Activated CD4-positive, alpha-beta memory T cell treated with anti-CD3 and anti-CD28 coated beads for 36 hours (primary cell): ENCODE results near the gene MDK. TPM values are rescaled to one million over a fixed set of nuclear protein-coding genes. Genes with fewer than 3 reads are reported as not detected.
"Not testable (repeated sequence)": the region's sequence is repeated elsewhere in the genome, so short reads cannot be mapped to it uniquely, and the experiment has no call there.

Experiments used
- CTCF ChIA-PET: fragments of 350-600 bp; sonication (Branson Sonifier 250); formaldehyde crosslinking; loops from one replicate; lab custom pipeline; 2021; ENCODE audit warnings: antibody characterized with exemption, inconsistent platforms; lab: Charles Lee
- POLR2A ChIA-PET: fragments of 350-600 bp; sonication (Branson Sonifier 250); formaldehyde crosslinking; loops from one replicate; lab custom pipeline; 2021; ENCODE audit warnings: antibody characterized with exemption; lab: Charles Lee
- DNase-seq: peaks from one replicate; pipeline ENCODE4 v3.0.0-alpha.2; 2020
- H3K27ac Mint-ChIP-seq: one replicate; pipeline ENCODE4 v1.8.0; 2021; ENCODE audit warnings: mixed read lengths
- H3K27me3 Mint-ChIP-seq: one replicate; pipeline ENCODE4 v1.8.0; 2021; ENCODE audit warnings: mixed read lengths
- H3K36me3 Mint-ChIP-seq: one replicate; pipeline ENCODE4 v1.8.0; 2021; ENCODE audit warnings: mixed read lengths
- H3K4me1 Mint-ChIP-seq: one replicate; pipeline ENCODE4 v1.8.0; 2021; ENCODE audit warnings: low read depth, mixed read lengths
- H3K4me3 Mint-ChIP-seq: one replicate; pipeline ENCODE4 v1.8.0; 2021; ENCODE audit warnings: mild to moderate bottlenecking, mixed read lengths
- H3K9me3 Mint-ChIP-seq: one replicate; pipeline ENCODE4 v1.8.0; 2021; ENCODE audit warnings: mixed read lengths
- intact Hi-C: fragments of 100-400 bp; cut with micrococcal nuclease; formaldehyde crosslinking; loops from one replicate; pipeline ENCODE4 v1.15.1; 2023
- total RNA-seq, 2 experiments: library from RNA; stranded (reverse); gene quantifications; one replicate each; pipeline ENCODE4 v1.2.3, GENCODE V29; 2021

MDK gene
- total RNA-seq, 2 experiments from 2014 or later, result 5.9 to 7.0 TPM

DNA sequence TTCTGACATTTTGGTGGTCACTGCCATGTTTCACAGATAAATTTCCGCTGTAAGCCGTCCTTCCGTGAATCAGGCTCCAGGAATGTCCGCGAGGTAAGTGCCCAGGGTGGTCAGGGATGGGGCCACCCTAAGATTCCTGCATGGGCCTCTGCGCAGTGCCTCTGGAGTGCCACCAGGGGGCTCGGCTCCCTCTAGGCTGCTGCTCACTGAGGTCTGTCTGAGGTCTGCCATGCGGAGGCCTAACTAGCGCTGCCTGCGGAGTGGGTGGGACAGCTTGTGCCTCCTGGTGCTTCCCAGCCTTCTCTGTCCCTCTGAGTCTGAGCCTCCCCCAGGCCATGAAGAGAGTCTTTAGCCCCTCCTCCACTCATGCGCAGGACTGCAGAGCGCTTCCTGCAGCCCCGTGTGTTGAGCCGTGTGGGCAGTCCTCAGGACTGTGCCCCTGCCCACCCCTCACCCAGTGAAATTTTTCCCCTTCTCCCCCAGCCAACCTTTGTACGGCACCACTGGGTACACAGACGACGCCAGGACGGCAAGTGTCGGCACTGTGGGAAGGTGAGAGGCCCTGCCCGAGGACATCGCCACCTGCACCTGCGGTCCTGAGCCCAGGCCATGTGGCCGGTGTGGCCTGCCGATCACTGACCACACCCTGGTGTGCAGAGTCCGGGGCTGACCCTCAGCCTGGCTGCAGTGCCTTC lies 11.9 kb upstream of the MDK start:
- H3K27ac Mint-ChIP-seq, result no peak overlapping the region
- H3K27me3 Mint-ChIP-seq, result no peaks in the 10 kb centered on the region
- no peaks in the 10 kb centered on the region for H3K9me3 Mint-ChIP-seq
- H3K36me3 Mint-ChIP-seq, result peaks cover 17% of the 10 kb centered on the region
- POLR2A ChIA-PET, result no interaction called here
- CTCF ChIA-PET, result interaction anchor here (0.6 to 17.2 kb wide), 10 partner anchors 9 to 178 kb away, joined by 3 to 346 read pairs (median 4); partner anchors contain the start of gene DGKZ
- peak; percentile 68 for DNase-seq
- intact Hi-C loops, result loop anchor here (5.0 kb wide), 1 partner anchor 168 kb away; no protein-coding TSS in a partner anchor
- H3K4me3 Mint-ChIP-seq, result no peak overlapping the region
- peaks cover 23% of the 10 kb centered on the region for H3K4me1 Mint-ChIP-seq

DNA sequence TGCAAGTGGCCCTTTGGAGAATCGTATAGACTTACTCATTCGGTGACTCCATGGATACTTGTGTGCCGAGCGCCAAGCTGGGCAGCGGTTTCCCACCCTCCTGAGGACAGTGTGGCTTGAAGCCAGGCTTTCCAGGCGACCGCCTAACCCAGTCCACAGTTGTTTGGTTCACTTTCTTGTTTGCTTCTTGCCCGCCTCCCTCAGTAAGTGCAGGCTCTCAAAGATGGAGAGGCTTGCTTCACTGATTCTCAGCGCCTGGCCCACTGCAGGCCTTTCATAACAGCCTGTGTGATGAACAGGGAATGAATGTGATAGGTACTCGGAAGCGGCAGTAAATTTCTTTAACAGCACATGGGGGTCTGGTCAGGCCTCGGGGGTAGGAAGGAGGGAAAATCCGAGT lies 11.2 kb upstream of the MDK start:
- DNase-seq, result no peak
- ChIA-PET POLR2A (no interaction called here), CTCF (interaction anchor here (0.6 to 17.2 kb wide), 5 partner anchors 8 to 179 kb away, joined by 3 to 346 read pairs (median 4); partner anchors contain the start of gene DGKZ)
- H3K27ac Mint-ChIP-seq, result no peak overlapping the region
- H3K27me3 Mint-ChIP-seq, result no peaks in the 10 kb centered on the region
- intact Hi-C loops, result no loop called here
- peaks cover 17% of the 10 kb centered on the region for H3K4me1 Mint-ChIP-seq
- H3K9me3 Mint-ChIP-seq, result no peaks in the 10 kb centered on the region
- H3K4me3 Mint-ChIP-seq, result no peak overlapping the region
- H3K36me3 Mint-ChIP-seq, result peaks cover 20% of the 10 kb centered on the region

DNA sequence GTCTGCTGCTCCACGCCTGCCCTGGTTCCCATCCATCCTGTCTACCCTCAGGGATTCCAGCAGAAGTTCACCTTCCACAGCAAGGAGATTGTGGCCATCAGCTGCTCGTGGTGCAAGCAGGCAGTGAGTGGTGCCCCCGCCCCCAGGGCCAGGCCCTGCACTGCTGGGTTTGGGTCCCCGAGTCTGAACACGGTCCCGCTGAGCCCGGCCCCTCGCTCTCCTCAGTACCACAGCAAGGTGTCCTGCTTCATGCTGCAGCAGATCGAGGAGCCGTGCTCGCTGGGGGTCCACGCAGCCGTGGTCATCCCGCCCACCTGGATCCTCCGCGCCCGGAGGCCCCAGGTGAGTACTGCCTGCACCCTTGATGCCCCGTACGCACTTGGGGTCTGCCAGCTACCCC lies 10.2 kb upstream of the MDK start:
- H3K4me3 Mint-ChIP-seq, H3K9me3 Mint-ChIP-seq, H3K27me3 Mint-ChIP-seq, H3K4me1 Mint-ChIP-seq, H3K27ac Mint-ChIP-seq, intact Hi-C loops, DNase-seq: not testable (repeated sequence)
- ChIA-PET POLR2A (interaction anchor here (0.6 kb wide), 1 partner anchor 11 kb away, joined by 4 read pairs; no protein-coding TSS in a partner anchor), CTCF (interaction anchor here (1.6 to 17.2 kb wide), 2 partner anchors 12 to 23 kb away, joined by 4 to 346 read pairs; partner anchors contain the start of gene DGKZ)
- H3K36me3 Mint-ChIP-seq, result peaks cover 24% of the 10 kb centered on the region

DNA sequence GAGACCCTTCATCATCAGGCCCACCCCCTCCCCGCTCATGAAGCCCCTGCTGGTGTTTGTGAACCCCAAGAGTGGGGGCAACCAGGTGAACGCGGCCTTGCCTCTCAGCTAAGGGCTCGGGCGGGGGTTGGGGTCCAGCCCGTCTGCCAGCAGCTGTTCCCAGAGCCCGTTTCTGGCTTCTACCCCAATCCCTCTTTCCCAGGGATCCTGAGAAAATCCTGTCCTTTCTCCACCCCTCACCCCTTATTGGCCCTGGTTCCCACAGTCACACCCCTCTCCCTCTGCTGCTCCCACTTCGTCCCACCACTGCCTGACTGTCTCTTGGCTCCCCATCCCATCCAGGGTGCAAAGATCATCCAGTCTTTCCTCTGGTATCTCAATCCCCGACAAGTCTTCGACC lies 9.4 kb upstream of the MDK start:
- CTCF ChIA-PET, result interaction anchor here (1.6 to 17.2 kb wide), 2 partner anchors 11 to 24 kb away, joined by 4 to 346 read pairs; partner anchors contain the start of gene DGKZ
- Mint-ChIP-seq H3K36me3 (peaks cover 32% of the 10 kb centered on the region), H3K27ac (no peak overlapping the region), H3K9me3 (no peaks in the 10 kb centered on the region), H3K27me3 (no peaks in the 10 kb centered on the region), H3K4me1 (peaks cover 4% of the 10 kb centered on the region), H3K4me3 (no peak overlapping the region)
- intact Hi-C loops, result no loop called here
- DNase-seq, result no peak
- POLR2A ChIA-PET, result no interaction called here

DNA sequence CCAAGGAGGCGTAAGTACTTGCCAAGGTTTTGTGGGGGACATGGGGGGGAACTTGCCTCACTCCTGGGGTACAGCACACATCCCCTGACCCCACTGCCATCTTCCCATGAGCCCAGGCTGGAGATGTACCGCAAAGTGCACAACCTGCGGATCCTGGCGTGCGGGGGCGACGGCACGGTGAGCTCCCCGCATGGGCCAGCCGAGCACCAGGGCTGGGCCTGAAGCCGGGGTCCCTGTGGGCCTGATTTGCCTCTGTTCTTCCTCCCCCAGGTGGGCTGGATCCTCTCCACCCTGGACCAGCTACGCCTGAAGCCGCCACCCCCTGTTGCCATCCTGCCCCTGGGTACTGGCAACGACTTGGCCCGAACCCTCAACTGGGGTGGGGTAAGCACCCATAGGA lies 9.0 kb upstream of the MDK start:
- H3K27me3 Mint-ChIP-seq, DNase-seq, H3K9me3 Mint-ChIP-seq, POLR2A ChIA-PET, H3K4me3 Mint-ChIP-seq, H3K4me1 Mint-ChIP-seq, intact Hi-C loops, H3K27ac Mint-ChIP-seq: not testable (repeated sequence)
- CTCF ChIA-PET, result interaction anchor here (1.6 to 17.2 kb wide), 2 partner anchors 11 to 25 kb away, joined by 4 to 346 read pairs; partner anchors contain the start of gene DGKZ
- H3K36me3 Mint-ChIP-seq, result peaks cover 36% of the 10 kb centered on the region

DNA sequence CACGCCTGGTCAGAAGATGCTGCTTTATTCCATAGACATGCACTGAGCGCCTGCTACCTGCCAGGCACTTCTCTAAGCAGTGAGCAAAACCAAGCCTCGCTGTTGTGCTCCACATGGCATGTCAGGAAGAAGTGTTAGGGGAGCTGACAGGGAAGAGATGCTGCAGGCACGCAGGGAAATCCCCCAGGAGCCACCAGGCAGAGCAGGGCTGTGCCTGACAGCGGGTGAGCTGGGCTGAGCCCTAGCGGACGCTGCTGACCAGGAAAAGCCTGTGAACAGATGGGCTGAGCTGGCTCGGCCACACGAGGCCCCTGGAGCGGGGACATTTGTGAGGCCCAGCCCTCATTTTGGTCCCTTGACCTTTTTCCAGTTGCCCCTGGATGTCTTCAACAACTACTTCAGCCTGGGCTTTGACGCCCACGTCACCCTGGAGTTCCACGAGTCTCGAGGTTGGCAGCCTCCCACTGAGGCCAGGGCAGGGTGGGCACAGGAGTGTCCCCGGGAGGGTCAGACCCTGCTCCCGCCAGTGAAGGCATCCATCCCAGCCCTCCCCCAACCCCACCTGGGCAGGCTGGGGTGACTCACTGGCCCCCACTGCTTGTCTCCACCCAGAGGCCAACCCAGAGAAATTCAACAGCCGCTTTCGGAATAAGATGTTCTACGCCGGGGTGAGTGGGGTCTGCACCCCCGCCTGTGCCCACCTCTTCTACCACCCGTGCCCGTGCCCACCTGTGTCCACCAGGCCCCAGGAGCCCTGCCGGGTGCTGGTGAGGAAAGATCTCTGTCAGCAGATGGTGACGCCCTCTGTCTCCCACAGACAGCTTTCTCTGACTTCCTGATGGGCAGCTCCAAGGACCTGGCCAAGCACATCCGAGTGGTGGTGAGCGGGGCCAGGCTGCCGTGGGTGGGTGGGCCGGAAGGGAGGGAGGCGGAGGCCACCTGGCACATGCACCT lies 7.4 kb upstream of the MDK start:
- H3K36me3 Mint-ChIP-seq, result peaks cover 38% of the 10 kb centered on the region
- POLR2A ChIA-PET, result no interaction called here
- no peak overlapping the region for H3K27ac Mint-ChIP-seq
- no peaks in the 10 kb centered on the region for H3K9me3 Mint-ChIP-seq
- no peak overlapping the region for H3K4me3 Mint-ChIP-seq
- no peaks in the 10 kb centered on the region for H3K4me1 Mint-ChIP-seq
- intact Hi-C loops, result no loop called here
- no peak for DNase-seq
- no peaks in the 10 kb centered on the region for H3K27me3 Mint-ChIP-seq
- CTCF ChIA-PET, result interaction anchor here (17.2 kb wide), 1 partner anchor 26 kb away, joined by 346 read pairs; the partner anchor contains the start of gene DGKZ

DNA sequence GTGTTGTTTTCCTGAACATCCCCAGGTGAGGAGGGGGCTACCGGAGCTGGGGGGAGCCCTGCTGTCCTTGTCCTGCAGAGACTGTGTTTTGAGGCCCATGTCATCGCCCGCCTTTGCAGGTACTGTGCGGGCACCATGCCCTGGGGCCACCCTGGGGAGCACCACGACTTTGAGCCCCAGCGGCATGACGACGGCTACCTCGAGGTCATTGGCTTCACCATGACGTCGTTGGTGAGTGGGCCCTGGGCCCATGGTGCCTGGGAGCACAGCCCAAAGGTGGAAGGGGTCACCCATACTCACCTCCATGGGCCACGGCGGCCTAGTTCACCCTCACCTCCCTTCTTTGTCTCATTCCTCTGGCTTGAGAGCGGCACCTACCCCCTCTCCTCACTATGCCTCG lies 6.7 kb upstream of the MDK start:
- intact Hi-C loops, result no loop called here
- Mint-ChIP-seq H3K27ac (no peak overlapping the region), H3K9me3 (no peaks in the 10 kb centered on the region), H3K4me1 (no peaks in the 10 kb centered on the region), H3K4me3 (no peak overlapping the region), H3K36me3 (peaks cover 35% of the 10 kb centered on the region), H3K27me3 (no peaks in the 10 kb centered on the region)
- POLR2A ChIA-PET, result no interaction called here
- DNase-seq, result no peak
- CTCF ChIA-PET, result interaction anchor here (17.2 kb wide), 1 partner anchor 27 kb away, joined by 346 read pairs; the partner anchor contains the start of gene DGKZ

DNA sequence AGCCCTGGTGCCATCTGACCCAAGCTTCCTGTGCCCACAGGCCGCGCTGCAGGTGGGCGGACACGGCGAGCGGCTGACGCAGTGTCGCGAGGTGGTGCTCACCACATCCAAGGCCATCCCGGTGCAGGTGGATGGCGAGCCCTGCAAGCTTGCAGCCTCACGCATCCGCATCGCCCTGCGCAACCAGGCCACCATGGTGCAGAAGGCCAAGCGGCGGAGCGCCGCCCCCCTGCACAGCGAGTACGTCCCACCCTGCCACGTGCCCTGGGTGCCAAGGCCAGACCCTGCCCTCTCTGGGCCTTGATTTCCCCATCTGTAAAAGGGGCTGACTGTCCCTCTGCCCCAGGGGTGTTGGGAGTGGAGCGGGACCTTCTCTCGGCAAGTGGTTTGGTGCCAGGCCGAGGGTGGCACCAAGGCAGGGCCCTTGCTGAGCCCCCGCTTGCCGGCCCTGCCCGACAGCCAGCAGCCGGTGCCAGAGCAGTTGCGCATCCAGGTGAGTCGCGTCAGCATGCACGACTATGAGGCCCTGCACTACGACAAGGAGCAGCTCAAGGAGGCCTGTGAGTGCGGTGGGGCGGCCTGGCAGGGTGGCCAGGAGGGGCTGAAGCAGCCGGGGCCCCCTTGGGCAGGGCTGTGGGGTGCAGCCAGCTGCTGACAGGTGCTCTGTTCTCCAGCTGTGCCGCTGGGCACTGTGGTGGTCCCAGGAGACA lies 5.9 kb upstream of the MDK start:
- Mint-ChIP-seq H3K36me3 (peaks cover 28% of the 10 kb centered on the region), H3K4me1 (peaks cover 2% of the 10 kb centered on the region), H3K27me3 (no peaks in the 10 kb centered on the region), H3K27ac (no peak overlapping the region), H3K9me3 (no peaks in the 10 kb centered on the region), H3K4me3 (no peak overlapping the region)
- ChIA-PET POLR2A (no interaction called here), CTCF (interaction anchor here (2.4 kb wide), 1 partner anchor 7 kb away, joined by 7 read pairs; no protein-coding TSS in a partner anchor)
- DNase-seq, result no peak
- intact Hi-C loops, result no loop called here

DNA sequence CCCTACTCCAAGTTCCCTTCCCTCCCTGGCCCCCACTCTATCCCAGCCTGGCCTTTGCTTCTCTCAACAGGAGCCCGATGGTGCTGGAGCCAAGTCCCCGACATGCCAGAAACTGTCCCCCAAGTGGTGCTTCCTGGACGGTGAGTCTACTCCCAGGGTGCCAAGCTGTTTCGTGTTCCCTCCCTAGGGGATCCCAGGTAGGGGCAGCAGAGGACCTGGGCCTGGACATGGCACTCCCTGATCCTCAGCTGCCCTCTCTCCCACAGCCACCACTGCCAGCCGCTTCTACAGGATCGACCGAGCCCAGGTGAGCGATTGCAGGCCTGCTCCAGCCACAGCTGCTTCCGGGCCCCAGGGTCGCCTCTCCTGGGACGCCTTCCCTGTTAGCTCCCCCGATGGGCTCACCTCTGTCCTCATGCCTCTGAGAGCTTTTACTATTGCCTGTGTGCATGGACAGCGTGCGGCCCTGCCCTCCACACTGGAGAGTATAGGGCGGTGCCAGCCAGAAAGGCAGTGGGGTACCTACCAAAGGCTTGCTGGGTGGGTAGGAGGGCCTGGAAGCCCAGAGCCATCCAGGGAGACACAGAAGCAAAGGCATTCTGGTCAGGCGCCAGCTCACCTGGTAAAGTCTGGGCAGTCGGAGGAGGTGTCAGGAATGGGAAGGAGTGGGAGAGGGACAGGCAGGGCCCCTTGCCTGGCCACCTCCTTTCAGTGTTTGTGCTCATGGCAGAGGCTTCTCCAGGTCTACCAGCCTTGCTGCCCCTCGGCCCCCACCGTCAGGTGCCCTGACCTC lies 5.0 kb upstream of the MDK start:
- H3K27me3 Mint-ChIP-seq, result no peaks in the 10 kb centered on the region
- CTCF ChIA-PET, result interaction anchor here (0.5 to 2.8 kb wide), 5 partner anchors 8 to 162 kb away, joined by 3 to 17 read pairs (median 4); no protein-coding TSS in a partner anchor
- intact Hi-C loops, result no loop called here

DNA sequence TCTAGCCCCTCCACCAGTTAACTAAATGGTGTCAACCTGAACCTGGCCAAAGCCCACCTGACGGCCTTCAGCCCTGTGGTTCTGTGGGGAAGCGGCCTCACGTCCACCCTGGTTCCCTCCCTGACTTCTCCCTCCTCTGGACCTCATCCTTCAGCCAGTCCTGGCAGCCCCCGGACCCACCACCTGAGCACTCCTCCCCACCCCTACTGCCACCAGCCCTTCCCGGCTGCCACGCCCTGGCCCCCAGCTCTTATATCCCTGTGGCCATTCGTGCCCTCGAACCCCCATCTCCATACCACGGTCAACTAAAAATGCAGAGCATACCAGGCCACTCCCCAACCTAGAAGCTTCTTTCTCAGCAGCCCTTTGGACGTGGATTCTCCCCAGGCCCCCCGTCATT lies 4.2 kb upstream of the MDK start:
- intact Hi-C loops, result no loop called here
- Mint-ChIP-seq H3K27me3 (peaks cover 4% of the 10 kb centered on the region), H3K4me1 (peaks cover 7% of the 10 kb centered on the region), H3K27ac (no peak overlapping the region), H3K4me3 (no peak overlapping the region), H3K36me3 (peaks cover 28% of the 10 kb centered on the region), H3K9me3 (no peaks in the 10 kb centered on the region)
- POLR2A ChIA-PET, result no interaction called here
- CTCF ChIA-PET, result interaction anchor here (1.8 to 2.8 kb wide), 3 partner anchors 9 to 25 kb away, joined by 7 to 17 read pairs (median 12); no protein-coding TSS in a partner anchor
- DNase-seq, result no peak

More for the DNA sequence above, 5.0 kb upstream of the MDK start:
- no peak for DNase-seq
- Mint-ChIP-seq H3K9me3 (no peaks in the 10 kb centered on the region), H3K4me1 (peaks cover 2% of the 10 kb centered on the region), H3K36me3 (peaks cover 28% of the 10 kb centered on the region), H3K4me3 (no peak overlapping the region), H3K27ac (no peak overlapping the region)
- POLR2A ChIA-PET, result no interaction called here

DNA sequence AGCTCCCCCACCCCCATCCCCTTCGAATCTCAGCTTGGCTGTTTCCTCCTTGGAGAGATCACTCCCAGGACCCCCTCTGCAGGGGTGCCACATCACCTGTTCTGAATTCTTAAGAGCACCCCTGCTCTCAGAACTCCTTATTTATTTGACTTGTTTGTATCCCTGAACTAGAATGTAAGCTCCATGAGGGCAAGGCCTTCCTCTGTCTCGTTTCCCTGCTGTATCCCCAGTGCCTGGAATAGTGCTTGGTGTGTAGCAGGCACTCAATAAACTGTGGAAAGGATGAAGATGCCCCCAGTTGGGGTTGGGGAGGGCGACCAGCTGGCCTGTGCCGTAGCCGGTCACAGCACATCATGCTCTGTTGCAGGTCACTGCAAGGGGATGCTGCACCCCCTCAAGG lies 3.6 kb upstream of the MDK start:
- no peak overlapping the region for H3K4me3 Mint-ChIP-seq
- H3K4me1 Mint-ChIP-seq, result peaks cover 7% of the 10 kb centered on the region
- no peak overlapping the region for H3K27ac Mint-ChIP-seq
- intact Hi-C loops, result no loop called here
- H3K36me3 Mint-ChIP-seq, result peaks cover 28% of the 10 kb centered on the region
- CTCF ChIA-PET, result interaction anchor here (1.1 to 2.8 kb wide), 5 partner anchors 8 to 25 kb away, joined by 3 to 17 read pairs (median 7); no protein-coding TSS in a partner anchor
- no peaks in the 10 kb centered on the region for H3K9me3 Mint-ChIP-seq
- POLR2A ChIA-PET, result no interaction called here
- peaks cover 4% of the 10 kb centered on the region for H3K27me3 Mint-ChIP-seq
- DNase-seq, result no peak
